GM18868 (cell line): Measurements from ENCODE around the gene SOX8.
"Not testable (repeated sequence)": the region's sequence is repeated elsewhere in the genome, so short reads cannot be mapped to it uniquely, and the experiment has no call there.

Experiments used
- ATAC-seq: cut with Tn5 transposase; IDR thresholded peaks from one replicate; pipeline ENCODE4 v1.9.1; 2021; ENCODE audit warnings: mild to moderate bottlenecking, moderate library complexity; ENCODE audit not compliant: unreplicated experiment

Gene SOX8

DNA sequence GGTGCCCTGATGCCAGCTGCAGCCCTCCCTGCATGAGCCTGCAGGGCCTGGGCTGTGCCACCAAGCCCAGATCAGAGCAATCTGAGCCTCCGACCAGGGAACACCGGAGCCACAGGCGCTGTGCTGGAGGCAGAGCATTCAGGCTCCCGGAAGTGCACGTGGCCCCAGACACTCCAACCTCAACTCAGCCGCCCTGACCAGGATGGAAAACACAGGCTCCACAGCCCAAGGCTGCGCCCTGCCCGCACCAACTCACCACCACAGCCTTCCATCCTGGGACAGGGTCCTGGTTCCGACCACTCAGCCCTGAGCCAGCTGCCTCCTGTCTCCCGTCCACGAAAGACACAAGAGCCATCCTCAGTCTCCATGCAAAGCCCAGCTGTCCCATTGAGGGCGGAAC, 29.2 kb upstream of the SOX8 start:
- no peak for ATAC-seq

DNA sequence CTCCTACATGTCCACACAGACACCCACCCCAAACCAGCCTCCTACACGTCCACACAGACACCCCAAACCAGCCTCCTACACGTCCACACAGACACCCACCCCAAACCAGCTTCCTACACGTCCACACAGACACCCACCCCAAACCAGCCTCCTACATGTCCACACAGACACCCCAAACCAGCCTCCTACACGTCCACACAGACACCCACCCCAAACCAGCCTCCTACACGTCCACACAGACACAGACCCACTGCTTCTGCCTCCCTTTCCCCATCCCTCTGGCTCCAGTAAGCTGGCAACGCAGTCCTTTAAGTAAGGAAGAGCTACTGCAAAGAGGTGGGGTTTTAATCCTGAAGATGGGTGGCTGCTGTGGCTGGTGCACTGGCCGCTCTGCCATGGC, 27.8 kb upstream of the SOX8 start:
- ATAC-seq: not testable (repeated sequence)

DNA sequence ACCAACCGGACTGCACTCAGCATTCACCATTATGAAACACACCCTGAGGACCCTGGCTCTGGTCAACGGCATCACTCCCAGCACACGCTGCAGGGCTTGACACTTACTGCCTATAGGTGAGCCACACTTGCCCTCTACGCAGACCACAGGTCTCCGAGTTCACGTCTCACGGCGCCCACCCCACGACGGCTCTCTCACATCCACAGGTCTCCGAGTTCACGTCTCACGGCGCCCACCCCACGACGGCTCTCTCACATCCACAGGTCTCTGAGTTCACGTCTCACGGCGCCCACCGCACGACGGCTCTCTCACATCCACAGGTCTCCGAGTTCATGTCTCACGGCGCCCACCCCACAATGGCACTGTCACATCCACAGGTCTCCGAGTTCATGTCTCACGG, 25.8 kb upstream of the SOX8 start:
- ATAC-seq: not testable (repeated sequence)

DNA sequence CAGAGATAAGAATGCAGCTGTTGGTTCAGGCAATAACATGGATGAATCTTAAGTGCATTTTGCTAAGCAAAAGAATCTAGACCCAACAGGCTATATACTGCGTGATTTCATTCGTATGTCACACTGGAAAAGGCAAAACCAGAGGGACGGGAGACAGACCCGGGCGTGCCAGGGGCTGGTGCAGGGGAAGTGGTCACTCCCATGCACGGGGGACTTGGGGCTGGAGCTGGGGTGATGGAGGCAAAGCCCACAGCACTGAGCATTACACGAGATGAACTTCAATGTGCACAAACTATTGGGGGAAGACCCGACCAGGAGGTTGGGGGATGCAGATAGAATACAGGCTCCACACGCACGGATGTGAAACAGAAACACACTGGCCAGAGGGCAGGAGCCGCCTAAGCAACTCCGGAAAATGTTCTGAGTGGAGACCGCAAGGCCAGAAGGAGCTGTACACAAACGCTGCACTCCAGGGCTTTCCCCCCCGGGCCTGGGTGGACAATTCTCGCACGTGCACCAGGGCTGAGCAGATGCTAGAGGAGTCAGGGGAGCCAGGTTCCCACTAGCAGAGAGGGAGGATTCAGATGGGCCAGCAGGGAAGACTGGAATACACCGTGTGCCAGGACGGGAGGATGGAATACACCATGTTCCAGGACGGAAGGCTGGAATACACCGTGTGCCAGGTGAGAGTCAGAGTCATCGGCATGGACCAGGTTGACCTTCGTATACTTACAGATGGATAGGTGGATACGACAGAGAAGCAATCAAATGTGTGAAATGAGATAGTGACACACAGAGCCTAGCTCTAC, 22.1 kb upstream of the SOX8 start:
- no peak for ATAC-seq

DNA sequence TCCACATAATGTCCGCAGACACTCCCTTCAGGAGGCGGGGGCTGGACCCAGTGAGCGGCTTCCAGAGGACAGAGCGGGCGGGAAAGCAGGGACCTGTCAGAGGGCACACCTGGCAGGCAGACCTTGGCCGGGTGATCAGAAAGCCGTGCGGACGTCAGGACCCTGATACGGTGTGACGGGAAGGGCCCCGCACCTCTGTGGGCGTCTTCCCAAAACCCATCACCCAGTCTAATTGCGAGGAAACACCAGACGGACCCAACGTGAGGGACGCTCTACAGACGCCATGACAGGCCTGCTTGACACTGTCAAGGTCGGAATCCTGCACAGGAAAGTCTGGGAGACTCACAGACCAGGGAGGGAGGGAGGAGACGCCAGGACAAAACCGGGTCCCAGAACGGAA, 19.2 kb upstream of the SOX8 start:
- no peak for ATAC-seq

DNA sequence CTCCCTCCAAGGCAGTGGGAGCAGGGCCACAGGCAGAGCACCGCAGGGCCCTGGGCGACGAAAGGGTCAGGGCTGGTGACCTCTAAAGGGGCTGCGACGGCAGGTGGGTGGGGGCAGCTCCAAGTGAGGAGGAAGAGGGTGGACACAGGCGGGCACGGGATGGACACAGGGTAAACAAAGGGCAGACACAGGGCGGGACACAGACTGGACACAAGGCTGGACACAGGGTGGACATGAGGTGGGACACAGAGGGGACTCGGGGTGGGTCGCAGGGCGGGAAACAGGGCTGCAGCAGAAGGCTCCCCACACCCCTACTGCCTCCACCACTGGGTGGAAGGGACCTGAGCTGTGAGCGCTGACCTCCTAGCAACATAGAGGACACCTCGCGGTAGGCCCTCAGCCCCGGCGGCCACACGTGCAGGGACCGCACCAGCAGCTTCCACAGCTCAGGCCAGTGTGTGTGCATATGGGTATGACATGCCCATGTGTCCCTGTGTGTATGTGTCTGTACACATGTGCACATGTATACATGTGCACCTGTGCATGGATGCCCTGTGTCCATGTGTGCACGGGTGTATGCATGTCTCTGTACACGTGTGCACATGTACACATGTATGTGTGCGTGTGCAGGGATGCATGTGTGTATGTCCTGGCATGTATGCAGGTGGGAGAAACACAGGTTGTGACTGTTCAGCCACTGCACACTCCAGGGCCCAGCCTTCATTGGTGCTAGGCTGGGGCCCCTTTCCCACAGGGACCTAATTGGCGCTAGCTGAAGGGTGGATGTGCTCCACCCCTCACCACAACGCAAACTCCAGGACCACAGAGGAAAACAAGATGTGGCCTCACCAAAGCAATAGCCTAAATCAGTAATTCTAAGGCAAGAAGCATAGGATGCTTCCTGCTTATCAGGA, 18.4 kb upstream of the SOX8 start:
- ATAC-seq: no peak

DNA sequence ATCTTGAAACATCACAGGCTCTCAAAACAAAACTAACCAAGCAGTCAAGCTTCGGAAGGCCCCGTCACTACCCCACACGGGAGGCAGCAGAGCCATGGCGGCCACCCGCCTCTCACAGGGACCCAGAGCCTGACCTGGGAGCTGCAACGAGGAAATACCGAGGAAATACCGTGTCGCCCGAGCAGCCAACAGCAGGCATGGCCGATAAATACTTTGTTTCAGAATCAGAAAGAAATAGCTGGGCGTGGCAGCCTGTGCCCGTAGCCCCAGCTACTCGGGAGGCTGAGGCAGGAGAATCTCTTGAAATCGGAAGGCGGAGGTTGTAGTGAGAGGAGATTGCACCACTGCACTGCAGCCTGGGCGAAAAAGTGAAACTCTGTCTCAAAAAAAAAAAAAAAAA, 17.7 kb upstream of the SOX8 start:
- ATAC-seq: no peak

DNA sequence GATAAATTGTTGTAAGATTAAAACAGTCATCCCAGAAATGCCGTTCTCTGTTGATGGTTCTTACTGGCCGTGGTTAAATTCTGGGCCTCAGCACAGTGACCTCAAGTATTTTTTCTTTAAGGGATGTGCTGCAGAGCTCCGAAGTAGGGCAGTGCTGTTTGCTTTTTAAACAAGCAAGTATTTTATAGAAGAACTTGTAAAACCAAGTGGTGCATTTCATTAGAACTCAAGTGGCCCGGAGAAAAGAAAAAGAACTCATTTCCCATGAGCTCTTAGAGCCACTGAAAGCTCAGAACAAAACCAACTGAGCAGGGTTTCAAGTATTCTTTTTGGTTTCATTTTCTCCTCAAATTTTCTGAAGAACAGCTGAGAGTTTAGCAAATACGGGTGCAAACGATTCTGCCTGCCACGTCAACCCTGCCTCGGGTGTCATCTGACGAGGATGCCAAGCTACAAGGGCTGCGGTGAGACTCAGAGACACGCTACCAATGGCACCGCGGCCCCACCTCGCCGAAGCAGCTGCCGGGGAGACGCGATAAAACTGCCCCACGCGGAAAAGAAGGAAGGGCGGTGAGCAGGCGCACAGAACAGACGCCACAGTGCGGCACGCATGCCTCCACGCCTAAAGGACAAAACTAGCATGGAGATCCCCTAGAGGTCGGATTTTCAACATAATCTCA, 17.1 kb upstream of the SOX8 start:
- no peak for ATAC-seq

DNA sequence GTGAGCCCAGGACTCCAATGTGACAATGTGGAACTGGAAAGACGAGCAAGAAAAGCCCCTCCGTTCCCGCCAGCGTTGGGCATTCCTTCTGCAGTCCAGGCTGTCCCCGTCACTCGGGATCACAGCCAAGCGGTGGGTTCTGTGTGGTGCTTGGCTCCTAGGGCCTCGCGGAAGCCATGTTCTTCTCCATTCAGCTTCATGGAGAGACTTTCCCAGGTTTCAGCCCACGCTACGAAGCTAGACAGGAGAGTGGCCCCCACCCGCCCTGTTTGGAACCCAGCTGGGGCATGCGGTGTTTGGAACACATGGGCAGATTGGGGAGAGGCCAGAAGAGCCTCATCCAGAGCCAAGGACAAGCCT, 16.6 kb upstream of the SOX8 start:
- no peak for ATAC-seq

DNA sequence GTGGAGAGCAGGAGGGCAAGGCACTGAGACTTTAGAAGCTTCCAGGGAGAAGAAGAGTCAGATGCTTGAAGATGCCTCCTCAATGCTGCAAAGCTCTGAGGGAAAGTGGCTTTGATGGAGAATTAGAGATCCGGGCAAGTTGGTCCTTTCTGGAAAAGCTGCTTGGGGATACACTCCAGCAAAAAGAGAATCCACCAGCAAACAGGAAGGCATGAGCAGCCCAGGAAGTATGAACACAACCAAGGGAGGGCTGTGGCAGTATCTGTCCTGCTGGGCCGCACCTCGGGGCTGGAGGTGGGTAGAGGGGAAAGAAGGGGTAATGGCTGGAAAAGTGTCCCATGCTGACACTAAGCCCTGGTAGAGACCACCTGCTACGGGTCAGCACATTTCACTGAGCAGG, 16.1 kb upstream of the SOX8 start:
- ATAC-seq: no peak

DNA sequence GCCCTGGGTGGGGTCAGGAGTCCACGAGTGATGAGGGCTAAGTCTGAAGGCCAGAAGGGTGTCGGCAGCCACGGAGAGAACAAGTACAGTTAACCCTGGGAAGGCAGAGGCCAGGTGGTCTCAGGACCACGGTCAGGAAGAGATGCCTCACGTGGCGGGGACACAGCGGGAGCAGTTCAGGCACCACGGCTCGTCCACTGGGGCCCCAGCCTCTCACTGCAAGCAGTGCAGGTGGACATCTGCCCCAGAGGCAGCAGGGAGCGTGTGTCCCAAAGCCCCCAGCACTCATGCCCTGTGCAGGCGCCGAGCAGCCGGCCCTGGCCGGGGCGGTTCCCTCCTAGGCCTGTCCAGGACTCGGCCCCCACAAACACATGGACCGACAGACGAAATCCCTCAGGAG, 15.5 kb upstream of the SOX8 start:
- no peak for ATAC-seq

DNA sequence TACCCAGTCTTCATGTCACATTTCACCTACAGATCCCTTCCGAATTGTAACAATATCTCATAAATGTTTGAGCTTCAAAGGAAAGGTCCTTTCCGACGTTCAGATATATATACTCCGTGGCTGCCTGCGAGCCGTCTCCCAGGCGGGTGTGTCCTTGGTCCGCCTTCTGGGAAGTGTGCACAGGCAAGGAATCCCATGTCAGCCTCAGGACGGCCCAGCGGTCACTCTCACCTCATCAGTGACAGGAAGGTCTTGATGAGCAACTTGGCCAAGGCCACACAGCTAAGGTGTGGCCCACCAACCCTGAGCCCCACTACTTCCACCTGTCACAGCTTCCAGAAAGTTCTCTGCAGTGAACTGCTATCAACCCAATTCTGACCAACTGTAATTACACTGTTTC, 15.1 kb upstream of the SOX8 start:
- ATAC-seq: no peak

DNA sequence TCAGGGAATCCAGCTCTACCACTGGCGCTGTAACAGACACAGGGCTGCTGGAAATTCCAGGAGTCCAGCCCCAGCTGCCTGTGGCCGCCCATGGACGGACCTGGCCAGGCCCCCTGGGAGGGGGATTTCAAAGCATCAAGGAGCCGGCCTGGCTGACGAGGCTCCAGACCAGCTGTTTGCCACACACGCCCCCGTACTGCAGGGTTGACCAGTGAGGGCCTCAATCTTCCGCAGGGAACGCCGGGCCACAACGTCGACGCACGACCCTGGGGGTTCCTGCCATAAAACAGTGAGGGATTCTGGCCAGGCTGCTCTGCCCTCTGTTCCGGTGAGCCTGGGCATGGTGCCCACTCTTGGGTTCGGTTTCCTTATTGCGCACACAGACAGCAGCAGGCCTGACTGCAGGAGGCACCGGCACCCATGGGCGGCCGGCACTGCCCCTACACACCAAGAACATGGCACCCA, 14.5 kb upstream of the SOX8 start:
- no peak for ATAC-seq

DNA sequence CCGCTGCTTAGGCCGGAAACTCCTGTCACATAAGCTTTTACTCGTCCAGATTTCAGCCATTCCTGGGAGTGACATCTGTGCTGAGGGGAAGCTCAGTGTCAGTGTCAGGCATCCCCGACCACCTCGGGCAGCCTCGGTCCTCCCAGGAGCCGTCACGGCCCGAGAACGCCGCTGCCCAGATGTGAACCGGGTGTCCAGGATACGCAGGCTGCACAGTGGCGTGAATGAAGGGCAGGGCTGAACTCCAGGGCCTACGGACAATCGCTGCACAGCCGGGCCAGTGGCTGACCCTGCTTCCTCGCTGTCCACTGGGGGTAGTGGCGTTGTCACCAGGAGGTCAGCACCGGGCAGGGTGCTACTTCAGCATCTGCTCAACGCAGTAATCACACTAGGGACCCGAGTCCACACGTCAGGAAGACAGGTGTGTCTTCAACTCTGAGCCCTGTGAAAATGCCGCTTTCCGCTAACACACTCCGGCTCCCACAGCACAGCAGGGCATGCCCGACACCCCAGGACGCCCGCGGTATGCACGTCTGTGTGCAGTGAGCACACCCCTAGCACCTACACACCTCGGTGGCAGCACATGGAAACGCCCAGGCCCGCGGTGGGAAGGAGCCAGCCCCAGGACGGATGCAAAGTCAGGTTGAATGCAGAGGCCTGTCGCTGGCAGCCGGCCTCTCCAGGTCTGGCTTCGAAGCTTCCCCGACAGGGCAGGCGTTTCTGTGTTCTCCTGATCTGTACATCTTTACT, 13.8 kb upstream of the SOX8 start:
- no peak for ATAC-seq

DNA sequence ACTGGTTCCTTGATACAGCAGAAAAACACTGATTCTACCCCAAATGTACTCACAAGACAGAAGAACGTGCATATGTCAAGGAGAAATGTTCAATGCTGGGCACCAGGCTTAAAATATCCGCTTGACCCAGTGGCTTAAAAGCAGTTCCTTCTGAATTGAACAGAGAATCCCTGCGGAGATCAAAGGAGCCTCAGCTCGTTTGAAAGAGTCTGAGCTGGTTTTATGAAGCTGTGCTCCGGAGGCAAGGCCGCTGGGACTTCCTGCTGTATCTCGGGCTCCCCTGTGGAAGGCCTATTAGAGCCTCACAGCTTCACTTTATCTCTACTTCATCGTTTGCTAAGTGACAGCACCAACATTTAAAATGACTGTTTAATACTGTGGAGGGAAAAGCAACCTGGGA, 12.9 kb upstream of the SOX8 start:
- ATAC-seq: no peak

DNA sequence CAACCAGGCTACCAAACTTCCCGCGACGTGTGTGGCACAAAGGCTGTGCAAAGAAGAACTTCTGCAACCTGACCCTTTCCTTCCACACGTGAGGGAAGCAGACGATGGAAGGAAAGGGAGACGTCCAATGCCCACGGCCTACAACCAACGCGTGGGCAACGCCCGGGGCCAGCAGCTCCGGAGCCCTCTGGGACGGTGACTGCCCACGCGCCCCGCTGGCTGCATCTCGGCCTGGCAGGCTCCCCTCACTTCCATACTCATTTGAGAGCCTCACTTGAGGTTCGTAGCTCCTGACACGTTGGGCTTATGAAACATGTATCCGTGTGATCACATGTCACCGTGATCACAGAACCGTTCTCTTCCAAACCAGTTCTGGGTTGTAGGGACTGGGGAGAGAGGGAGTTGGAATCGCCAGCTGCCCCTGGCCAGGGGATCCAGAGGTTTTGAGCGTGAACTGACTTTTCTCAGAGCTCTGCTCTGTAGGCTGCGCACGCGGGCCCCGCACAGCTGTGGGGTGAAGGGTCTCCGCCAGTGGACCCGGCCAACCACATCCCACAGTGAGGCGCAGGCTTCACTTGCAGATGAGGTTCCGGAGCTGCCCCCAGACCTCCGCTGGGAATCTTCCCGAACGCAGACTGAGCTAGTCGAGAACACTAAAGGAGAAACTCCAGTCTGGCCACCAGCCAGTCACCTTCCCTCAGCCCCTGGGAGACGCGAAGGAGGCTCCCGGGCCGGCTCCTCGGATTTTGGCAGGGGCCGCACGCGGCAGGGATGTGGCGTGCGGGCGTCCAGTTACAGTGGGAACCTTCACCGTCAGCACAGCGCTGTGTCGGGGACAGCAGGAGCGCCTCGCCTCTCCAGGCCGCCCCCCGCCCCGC, 11.8 kb upstream of the SOX8 start:
- no peak for ATAC-seq

DNA sequence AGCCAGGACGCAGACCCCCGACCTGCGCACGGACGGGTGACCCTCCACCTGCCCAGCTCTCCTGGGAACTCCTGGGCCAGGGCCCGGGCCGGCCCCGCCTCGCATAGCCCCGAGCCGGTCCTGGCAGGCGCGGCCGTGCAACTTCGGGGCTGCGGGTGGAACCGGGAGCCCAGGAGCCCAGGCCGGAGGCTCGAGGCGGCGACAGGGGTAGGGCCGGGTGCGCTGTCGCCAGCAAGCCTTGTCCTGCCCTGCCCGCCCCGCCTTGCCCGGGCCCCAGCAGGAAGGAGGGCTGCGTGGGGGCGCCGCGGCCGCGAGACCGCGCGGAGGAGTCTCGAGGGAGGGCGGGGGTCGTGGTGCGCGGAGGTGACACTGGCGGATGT, 11.2 kb upstream of the SOX8 start:
- ATAC-seq: no peak

DNA sequence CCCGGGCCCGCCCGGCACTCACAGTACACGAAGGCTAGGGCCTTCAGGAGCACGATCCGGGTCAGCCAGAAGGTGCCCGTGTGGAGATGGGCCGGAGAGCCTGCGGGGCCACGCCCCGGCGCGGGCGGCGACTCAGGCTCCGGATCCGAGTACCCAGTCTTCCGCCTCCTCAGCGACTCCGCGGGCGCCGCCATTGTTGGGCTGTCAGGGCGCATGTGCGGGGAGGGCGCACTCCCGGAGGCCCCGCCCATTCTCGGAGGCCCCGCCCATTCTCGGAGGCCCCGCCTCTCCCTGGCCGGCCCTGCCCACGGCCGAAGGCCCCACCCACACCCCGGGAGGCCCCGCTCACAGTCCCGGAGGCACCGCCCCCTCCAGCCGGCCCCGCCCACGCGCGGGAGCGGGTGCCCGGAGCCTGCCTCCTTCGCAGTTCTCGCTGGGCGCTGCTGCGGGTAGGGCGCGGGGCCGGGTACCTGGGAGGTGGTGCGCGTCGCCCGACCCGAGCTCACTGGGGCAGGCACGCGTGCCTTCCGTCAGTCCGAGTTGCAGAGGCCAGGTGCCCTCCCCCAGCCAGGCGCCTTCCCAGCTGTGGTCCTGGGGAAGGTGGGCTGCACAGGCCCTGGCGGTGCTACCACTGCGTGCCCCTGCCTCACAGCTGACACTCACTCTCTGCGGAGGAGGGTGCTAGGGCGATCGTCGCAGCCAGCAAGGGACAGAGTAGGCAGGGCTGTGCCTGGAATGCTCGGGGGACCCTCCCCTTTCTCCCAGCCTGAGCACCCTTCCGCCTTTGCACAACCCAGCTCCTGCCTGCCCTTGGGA, 10.6 kb upstream of the SOX8 start, which contains the start of gene LMF1:
TSS of gene LMF1 (minus strand) at position 219 of the 816 bp plus-strand sequence. CDS start at position 215, 4 bp downstream.
- peak; percentile 79 for ATAC-seq

DNA sequence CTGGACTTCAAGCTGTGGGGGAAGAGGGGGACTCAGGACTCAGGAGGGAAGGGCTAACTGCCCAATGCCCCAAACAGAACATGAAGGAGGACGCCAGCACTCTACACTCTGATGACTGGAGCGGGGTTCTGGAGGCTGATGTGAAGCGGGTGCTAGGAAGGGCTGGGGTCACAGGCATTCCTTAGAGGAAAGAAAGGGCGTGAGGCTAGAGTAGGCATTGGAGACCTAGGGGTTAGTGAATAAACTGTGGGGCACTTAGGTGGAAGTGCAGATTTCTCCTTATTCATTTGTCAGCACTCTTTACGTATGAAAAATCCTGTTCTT, 10.0 kb upstream of the SOX8 start:
- no peak for ATAC-seq
